ENCODE measurements around the gene REEP6. TPM values are rescaled to one million over a fixed set of nuclear protein-coding genes. Genes with fewer than 3 reads are reported as not detected.

The REEP6 gene
- polyA plus RNA-seq, 3 donors, result 0.51 to 1.8 (median 0.81) TPM

- peak; percentile 95 to 98 (median 98) for DNase-seq
- H2AFZ ChIP-seq (ENCODE audit: insufficient read depth, low read depth, low read length, poor library complexity, severe bottlenecking), result peak within 1 kb of the TSS; percentile 91
- no peaks in the 10 kb centered on the region for H3K79me2 ChIP-seq (ENCODE audit: insufficient read depth, low read length)
- intact Hi-C loops (cut with micrococcal nuclease), result loop anchor here in 1 of 2 donors (5.0 kb wide), 1 partner anchor 77 kb away; the partner anchor contains the start of gene MEX3D
- H4K20me1 ChIP-seq (ENCODE audit: insufficient read depth, low read length), result no peaks in the 10 kb centered on the region
- peaks cover 20% of the 10 kb centered on the region for H3K4me1 Mint-ChIP-seq
- peaks cover 0 to 21% of the 10 kb centered on the region in 2 donors for H3K27me3 ChIP-seq (ENCODE audit: control insufficient read depth in 2 of 2, insufficient read depth in 2 of 2, low read length in 2 of 2)
- peak within 1 kb of the TSS; percentile 79 to 96 (median 92) for H3K27ac Mint-ChIP-seq
- peak within 1 kb of the TSS; percentile 36 to 81 (median 54) for H3K4me3 ChIP-seq (replicated peaks in 1 of 3; ENCODE audit: low read depth in 2 of 3, low read length in 3 of 3)
- H3K4me2 ChIP-seq (replicated peaks; ENCODE audit: extremely low read depth, low read length, poor library complexity, severe bottlenecking), result peak within 1 kb of the TSS; percentile 94
- 0% methylated on average over 70 of the region's 74 CpGs for WGBS (ENCODE audit: insufficient coverage)
- H3K27ac ChIP-seq (ENCODE audit: low read depth in 1 of 2, low read length in 2 of 2), result peak within 1 kb of the TSS in 1 of 2 donors; percentile 17
- peaks cover 9 to 29% (median 27%) of the 10 kb centered on the region in 3 donors for H3K27me3 Mint-ChIP-seq (ENCODE audit: low read depth in 3 of 3)
- H3K4me1 ChIP-seq (ENCODE audit: control insufficient read depth in 1 of 2, insufficient read depth in 2 of 2, low read length in 2 of 2), result peaks cover 18 to 35% of the 10 kb centered on the region in 2 donors
- H3K36me3 Mint-ChIP-seq, result no peaks in the 10 kb centered on the region
- peak within 1 kb of the TSS; percentile 56 for H3K9ac ChIP-seq (ENCODE audit: insufficient read depth, low read length, poor library complexity, severe bottlenecking)
- H3K9me3 Mint-ChIP-seq, result peaks cover 0 to 6% (median 0%) of the 10 kb centered on the region in 7 donors
- no peaks in the 10 kb centered on the region for H3K36me3 ChIP-seq (replicated peaks in 1 of 2; ENCODE audit: control insufficient read depth in 1 of 2, insufficient read depth in 2 of 2, low read length in 2 of 2)
- H3K4me3 Mint-ChIP-seq, result peak within 1 kb of the TSS; percentile 86 to 93
- TF ChIP-seq, protein P1, sequence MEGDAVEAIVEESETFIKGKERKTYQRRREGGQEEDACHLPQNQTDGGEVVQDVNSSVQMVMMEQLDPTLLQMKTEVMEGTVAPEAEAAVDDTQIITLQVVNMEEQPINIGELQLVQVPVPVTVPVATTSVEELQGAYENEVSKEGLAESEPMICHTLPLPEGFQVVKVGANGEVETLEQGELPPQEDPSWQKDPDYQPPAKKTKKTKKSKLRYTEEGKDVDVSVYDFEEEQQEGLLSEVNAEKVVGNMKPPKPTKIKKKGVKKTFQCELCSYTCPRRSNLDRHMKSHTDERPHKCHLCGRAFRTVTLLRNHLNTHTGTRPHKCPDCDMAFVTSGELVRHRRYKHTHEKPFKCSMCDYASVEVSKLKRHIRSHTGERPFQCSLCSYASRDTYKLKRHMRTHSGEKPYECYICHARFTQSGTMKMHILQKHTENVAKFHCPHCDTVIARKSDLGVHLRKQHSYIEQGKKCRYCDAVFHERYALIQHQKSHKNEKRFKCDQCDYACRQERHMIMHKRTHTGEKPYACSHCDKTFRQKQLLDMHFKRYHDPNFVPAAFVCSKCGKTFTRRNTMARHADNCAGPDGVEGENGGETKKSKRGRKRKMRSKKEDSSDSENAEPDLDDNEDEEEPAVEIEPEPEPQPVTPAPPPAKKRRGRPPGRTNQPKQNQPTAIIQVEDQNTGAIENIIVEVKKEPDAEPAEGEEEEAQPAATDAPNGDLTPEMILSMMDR (IDR thresholded peaks at IDR 0.05), result no peak
- H3K9me3 ChIP-seq (replicated peaks in 1 of 2; ENCODE audit: control insufficient read depth in 1 of 2, insufficient read depth in 1 of 2, low read length in 2 of 2), result no peaks in the 10 kb centered on the region
Measured at GRCh38 chr19:1490311-1491113, 469 bp upstream of the REEP6 start, which contains the start of gene PCSK4. TSS of gene PCSK4 (minus strand) at chr19:1490350. CDS start at chr19:1490346, 4 bp downstream.

- Mint-ChIP-seq H3K4me3 (peak overlapping the region; percentile 62 to 84), H3K27ac (peak overlapping the region in 4 of 7 donors; percentile 18 to 71 (median 40)), H3K36me3 (no peaks in the 10 kb centered on the region), H3K4me1 (peaks cover 20% of the 10 kb centered on the region), H3K27me3 (ENCODE audit: low read depth in 3 of 3) (peaks cover 13 to 30% (median 29%) of the 10 kb centered on the region in 3 donors), H3K9me3 (peaks cover 0 to 6% (median 0%) of the 10 kb centered on the region in 7 donors)
- TF ChIP-seq, protein P1 (IDR thresholded peaks at IDR 0.05), result no peak
- H3K27me3 ChIP-seq (ENCODE audit: control insufficient read depth in 2 of 2, insufficient read depth in 2 of 2, low read length in 2 of 2), result peaks cover 0 to 21% of the 10 kb centered on the region in 2 donors
- H3K9me3 ChIP-seq (replicated peaks in 1 of 2; ENCODE audit: control insufficient read depth in 1 of 2, insufficient read depth in 1 of 2, low read length in 2 of 2), result no peaks in the 10 kb centered on the region
- H3K9ac ChIP-seq (ENCODE audit: insufficient read depth, low read length, poor library complexity, severe bottlenecking), result no peak overlapping the region
- no peaks in the 10 kb centered on the region for H3K36me3 ChIP-seq (replicated peaks in 1 of 2; ENCODE audit: control insufficient read depth in 1 of 2, insufficient read depth in 2 of 2, low read length in 2 of 2)
- H3K27ac ChIP-seq (ENCODE audit: low read depth in 1 of 2, low read length in 2 of 2), result no peak overlapping the region
- H4K20me1 ChIP-seq (ENCODE audit: insufficient read depth, low read length), result no peaks in the 10 kb centered on the region
- peak overlapping the region; percentile 79 for H2AFZ ChIP-seq (ENCODE audit: insufficient read depth, low read depth, low read length, poor library complexity, severe bottlenecking)
- no peak for DNase-seq
- WGBS (ENCODE audit: insufficient coverage), result 82% methylated on average over 9 of the region's 12 CpGs
- H3K4me1 ChIP-seq (ENCODE audit: control insufficient read depth in 1 of 2, insufficient read depth in 2 of 2, low read length in 2 of 2), result peaks cover 18 to 35% of the 10 kb centered on the region in 2 donors
- H3K79me2 ChIP-seq (ENCODE audit: insufficient read depth, low read length), result no peaks in the 10 kb centered on the region
- peak overlapping the region; percentile 94 for H3K4me2 ChIP-seq (replicated peaks; ENCODE audit: extremely low read depth, low read length, poor library complexity, severe bottlenecking)
- H3K4me3 ChIP-seq (replicated peaks in 1 of 3; ENCODE audit: low read depth in 2 of 3, low read length in 3 of 3), result peak overlapping the region in 1 of 3 experiments; percentile 81
- intact Hi-C loops (cut with micrococcal nuclease), result loop anchor here in 1 of 2 donors (5.0 kb wide), 1 partner anchor 75 kb away; the partner anchor contains the start of gene MEX3D
Measured at GRCh38 chr19:1491849-1492170, 829 bp downstream of the REEP6 start.
